Uterus (tissue), 2 donors: ENCODE data around the gene CHEK1.

Source experiments
- POLR2A ChIP-seq, 2 donors: fragments of 450-650 bp; IDR thresholded peaks; one replicate each; pipeline ENCODE4 v1.6.1; 2016; ENCODE audit warnings: antibody characterized with exemption in 2 of 2, mild to moderate bottlenecking in 1 of 2, moderate library complexity in 1 of 2
- TF ChIP-seq, protein P1 (sequence below), 4 experiments: fragments of 200-600 bp in 2 of 4; fragments of 450-650 bp in 2 of 4; sonication (generic) in 2 of 4; IDR thresholded peaks; one replicate each; pipeline ENCODE4 v1.5.1; 2016 to 2019; ENCODE audit warnings: antibody characterized with exemption in 4 of 4, mild to moderate bottlenecking in 2 of 4, moderate library complexity in 1 of 4

DNA sequence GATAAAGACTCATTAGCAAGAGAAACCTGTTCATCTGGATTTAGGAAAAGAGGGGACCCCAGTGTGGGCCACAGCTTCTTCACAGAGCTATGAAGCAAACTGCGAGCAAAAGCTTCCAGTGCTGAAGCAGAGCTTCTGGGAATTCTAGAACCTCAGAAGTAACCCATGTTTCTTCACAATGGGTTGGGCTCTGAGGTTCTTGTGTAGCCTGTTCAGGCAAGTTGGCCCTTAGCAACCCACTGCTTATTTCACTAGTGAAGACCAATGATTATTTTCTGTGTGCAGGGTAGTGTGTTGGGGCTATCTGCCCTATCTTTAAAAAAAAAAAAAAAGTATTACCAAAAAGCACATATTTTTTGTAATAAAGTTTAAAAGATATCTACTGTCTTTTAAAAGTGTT is 55.8 kb downstream of the CHEK1 start, which contains the start of gene ACRV1:
- TF ChIP-seq, protein P1, sequence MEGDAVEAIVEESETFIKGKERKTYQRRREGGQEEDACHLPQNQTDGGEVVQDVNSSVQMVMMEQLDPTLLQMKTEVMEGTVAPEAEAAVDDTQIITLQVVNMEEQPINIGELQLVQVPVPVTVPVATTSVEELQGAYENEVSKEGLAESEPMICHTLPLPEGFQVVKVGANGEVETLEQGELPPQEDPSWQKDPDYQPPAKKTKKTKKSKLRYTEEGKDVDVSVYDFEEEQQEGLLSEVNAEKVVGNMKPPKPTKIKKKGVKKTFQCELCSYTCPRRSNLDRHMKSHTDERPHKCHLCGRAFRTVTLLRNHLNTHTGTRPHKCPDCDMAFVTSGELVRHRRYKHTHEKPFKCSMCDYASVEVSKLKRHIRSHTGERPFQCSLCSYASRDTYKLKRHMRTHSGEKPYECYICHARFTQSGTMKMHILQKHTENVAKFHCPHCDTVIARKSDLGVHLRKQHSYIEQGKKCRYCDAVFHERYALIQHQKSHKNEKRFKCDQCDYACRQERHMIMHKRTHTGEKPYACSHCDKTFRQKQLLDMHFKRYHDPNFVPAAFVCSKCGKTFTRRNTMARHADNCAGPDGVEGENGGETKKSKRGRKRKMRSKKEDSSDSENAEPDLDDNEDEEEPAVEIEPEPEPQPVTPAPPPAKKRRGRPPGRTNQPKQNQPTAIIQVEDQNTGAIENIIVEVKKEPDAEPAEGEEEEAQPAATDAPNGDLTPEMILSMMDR (IDR thresholded peaks at IDR 0.05) = no peak
- TF ChIP-seq POLR2A (IDR thresholded peaks at IDR 0.05) = no peak
